GM13977 (cell line): ENCODE data around the gene EEF2K.

Source experiments
- DNase-seq: peaks from one replicate; pipeline ENCODE4 v3.0.0; 2012; ENCODE audit warnings: low spot score
- CTCF ChIP-seq: IDR thresholded peaks from 2 replicates; pipeline ENCODE4 v1.5.1; 2012; ENCODE audit warnings: mild to moderate bottlenecking, control low read depth; ENCODE audit not compliant: insufficient read depth; ENCODE audit errors: extremely low read depth, missing control alignments
- in situ Hi-C: fragments of 300-500 bp; cut with MboI; formaldehyde crosslinking; loops from one replicate; pipeline ENCODE4 v1.12.0; 2022; ENCODE audit warnings: low sequenced_read_pairs, low pct_unique_long_range_greater_than_20kb, mixed read lengths, inconsistent platforms; ENCODE audit not compliant: unreplicated experiment

EEF2K gene

GRCh38 chr16:22270525-22270924, 64.4 kb downstream of the EEF2K start:
- no peak for TF ChIP-seq CTCF
- in situ Hi-C loops: no loop called here
- no peak for DNase-seq

GRCh38 chr16:22272870-22273650, 67.0 kb downstream of the EEF2K start:
- no peak for TF ChIP-seq CTCF
- no peak for DNase-seq
- in situ Hi-C loops: no loop called here

- DNase-seq: no peak
- in situ Hi-C loops: loop anchor here (25.0 kb wide), 1 partner anchor 263 kb away; the partner anchor contains the start of genes MOSMO and PDZD9
- no peak for TF ChIP-seq CTCF
Observed at GRCh38 chr16:22274916-22275315, 68.8 kb downstream of the EEF2K start.

GRCh38 chr16:22278441-22279230, 72.6 kb downstream of the EEF2K start:
- in situ Hi-C loops: loop anchor here (25.0 kb wide), 1 partner anchor 266 kb away; the partner anchor contains the start of genes MOSMO and PDZD9
- no peak for DNase-seq
- TF ChIP-seq CTCF: no peak

GRCh38 chr16:22282254-22282892, 76.3 kb downstream of the EEF2K start:
- no peak for TF ChIP-seq CTCF
- in situ Hi-C loops: loop anchor here (25.0 kb wide), 1 partner anchor 270 kb away; the partner anchor contains the start of genes MOSMO and PDZD9
- DNase-seq: no peak

GRCh38 chr16:22284637-22285036, 78.6 kb downstream of the EEF2K start:
- TF ChIP-seq CTCF: no peak
- no peak for DNase-seq
- in situ Hi-C loops: loop anchor here (25.0 kb wide), 1 partner anchor 272 kb away; the partner anchor contains the start of genes MOSMO and PDZD9
